NCI-H82 treated with DMSO at 0.1 percent for 48 hours (cell line): ENCODE measurements around the gene GABRR3.

Experiments used
- DNase-seq: peaks from one replicate; lab custom pipeline; 2025; ENCODE audit not compliant: unreplicated experiment; lab: John Stamatoyannopoulos, UW

GABRR3 gene

GRCh38 chr3:97992547-97993173 lies 42.5 kb downstream of the GABRR3 start:
- DNase-seq, result no peak

GRCh38 chr3:97991293-97991682 lies 43.8 kb downstream of the GABRR3 start:
- DNase-seq, result no peak

DNA sequence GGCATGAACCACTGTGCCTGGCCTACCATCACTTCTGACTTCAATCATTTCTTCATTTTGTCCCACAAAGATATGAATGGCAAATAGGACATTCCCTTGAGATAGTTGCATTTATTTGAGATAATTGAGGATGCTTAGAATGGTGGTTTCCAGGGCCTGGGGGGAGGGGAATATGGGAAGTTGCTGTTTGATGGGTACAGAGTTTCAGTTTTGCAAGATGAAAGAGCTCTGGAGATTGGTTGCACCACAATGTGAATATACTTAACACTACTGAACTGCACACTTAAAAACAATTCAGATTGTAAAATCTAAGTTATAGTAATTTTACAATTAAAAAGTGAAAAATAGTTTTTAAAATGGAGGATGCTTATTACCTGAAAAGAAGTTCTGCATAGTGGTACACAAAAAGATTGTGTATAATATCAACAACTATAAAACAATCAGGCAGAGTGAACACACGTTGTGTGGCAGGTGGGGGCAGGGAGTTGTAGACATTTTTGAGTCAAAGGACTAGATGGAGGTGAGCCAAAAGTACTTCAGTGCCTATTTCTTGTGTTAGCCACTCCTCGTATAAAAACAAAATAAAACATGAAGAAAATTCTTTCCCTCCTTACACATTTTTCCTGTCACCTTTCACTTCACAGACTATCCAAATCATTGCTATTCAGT lies 44.4 kb downstream of the GABRR3 start:
- DNase-seq, result no peak

- no peak for DNase-seq
Measured at GRCh38 chr3:97988784-97989568, 46.1 kb downstream of the GABRR3 start.

- no peak for DNase-seq
Measured at GRCh38 chr3:97987306-97987705, 47.8 kb downstream of the GABRR3 start.

DNA sequence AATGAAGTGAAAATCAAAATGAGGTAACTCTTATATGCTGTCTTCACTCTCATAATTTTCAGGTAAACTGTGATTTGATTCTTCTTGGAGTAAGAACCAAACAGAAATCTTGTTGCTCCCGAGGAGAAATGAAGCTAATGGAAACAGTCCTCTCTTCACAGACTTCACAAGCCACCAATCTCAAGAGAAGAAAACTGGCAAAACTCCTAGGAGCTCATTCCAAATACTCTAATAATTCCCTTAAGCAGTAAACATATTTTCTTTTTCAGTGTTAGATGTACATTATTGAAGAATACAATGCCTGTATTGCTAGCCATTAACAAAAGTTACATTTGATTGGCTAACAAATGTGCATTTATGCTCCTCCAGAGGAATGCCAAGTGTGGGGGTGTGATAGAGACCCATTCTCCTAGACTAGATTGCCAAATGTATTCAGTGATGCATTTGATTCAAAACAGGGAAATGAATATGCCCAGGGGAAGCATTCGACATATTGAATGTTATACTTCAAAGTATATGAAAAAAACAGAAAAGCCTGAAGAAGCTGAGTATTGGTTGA lies 51.1 kb downstream of the GABRR3 start:
- peak; percentile 72 for DNase-seq

DNA sequence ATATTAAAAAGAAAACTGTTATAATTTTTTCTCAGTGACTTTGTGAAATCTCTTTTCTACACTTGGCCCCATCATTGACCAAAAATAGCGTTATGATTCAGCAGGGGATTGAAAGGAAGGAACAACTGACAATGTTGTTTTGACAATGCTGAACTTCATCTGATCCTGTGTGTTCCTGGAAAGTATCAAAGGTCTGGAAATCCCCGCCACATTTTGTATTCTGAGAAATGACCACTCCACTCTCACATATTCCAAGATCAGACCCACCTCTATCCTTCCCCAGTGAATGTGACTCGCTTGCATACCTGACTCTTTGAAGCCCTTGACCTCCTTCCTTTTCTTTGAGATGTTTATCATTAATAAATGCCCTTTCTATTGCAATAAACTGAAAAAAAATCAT lies 53.2 kb downstream of the GABRR3 start:
- DNase-seq, result no peak

DNA sequence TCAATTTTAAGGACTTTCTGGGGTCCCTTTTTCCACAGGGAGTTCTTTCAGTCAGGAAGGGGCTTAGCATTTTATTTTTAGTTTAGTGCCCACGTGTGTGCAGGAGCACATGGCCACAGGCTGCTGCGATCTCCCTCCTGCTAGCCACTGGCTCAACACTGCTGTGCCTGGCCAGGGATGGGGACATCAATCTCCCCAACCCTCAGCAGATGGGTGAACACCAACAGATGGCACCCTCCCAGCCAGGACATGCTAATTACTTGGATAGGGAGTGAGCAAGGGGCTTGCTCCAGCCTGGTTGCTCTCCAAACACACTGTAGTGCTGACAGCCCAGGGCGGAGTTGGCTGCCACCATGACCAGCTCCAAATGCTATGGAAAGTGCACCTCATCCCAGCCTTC lies 55.5 kb downstream of the GABRR3 start:
- peak; percentile 89 for DNase-seq

DNA sequence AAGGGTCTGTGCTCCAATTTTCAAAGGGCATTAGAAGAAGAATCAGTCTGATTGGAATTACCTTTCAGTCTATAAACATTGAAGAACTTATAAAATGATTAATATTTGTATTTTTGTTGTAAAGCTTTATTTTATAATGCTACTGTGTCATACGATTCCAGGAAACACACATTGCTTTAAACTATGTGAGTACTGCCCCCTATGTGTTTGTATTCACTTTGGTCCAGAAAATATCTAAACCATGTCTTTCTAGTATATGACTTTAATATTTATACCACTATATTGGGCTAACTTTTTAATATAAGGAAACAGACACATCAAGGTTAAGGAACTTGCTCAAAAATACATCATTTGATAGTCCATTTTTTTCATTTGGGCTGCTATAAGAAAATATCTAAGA lies 59.6 kb downstream of the GABRR3 start:
- DNase-seq, result no peak

DNA sequence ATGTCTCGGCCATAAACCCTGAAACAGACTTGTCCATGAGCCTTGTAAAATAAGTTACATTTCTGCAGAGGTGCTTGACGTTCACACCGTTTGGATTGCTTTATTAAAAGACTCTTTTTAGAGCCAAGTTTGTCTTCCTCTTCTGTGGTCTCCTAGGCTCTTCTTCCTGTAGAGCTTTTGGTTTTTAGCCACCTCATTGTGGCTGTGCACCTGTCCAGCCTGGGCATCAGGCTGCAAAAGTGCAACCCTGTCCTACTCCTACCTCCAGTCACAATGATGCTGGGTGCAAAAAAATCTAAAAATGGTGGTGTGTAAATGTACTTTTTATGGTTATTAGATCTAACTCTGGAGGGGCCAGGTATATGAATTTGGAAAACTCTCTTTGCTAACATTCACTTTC lies 60.1 kb downstream of the GABRR3 start:
- no peak for DNase-seq

DNA sequence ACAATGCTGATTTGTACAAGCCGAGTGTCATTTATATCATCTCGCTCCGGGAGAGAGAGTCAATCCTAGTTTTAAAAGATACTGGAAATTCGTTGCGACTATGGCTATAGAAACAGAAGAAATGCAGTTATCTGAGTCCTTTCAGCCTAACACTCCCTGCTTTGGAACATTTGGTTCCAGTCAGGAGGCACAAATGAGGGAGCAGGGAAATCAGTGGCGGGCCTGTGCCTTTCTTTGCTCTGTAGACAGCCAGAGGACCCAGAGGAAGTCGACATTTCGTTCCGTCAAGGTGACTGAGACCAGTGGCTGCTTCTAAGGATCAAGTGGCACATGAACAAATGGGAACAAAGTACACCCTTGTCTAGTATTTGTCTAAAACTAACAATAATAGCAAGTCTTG lies 62.1 kb downstream of the GABRR3 start:
- no peak for DNase-seq

GRCh38 chr3:97971679-97972567 lies 63.2 kb downstream of the GABRR3 start, which contains the start of gene RIOX2:
TSS of gene RIOX2 (minus strand) at chr3:97972431. CDS start at chr3:97967593, 4,838 bp downstream.
- DNase-seq, result peak; percentile 67

DNA sequence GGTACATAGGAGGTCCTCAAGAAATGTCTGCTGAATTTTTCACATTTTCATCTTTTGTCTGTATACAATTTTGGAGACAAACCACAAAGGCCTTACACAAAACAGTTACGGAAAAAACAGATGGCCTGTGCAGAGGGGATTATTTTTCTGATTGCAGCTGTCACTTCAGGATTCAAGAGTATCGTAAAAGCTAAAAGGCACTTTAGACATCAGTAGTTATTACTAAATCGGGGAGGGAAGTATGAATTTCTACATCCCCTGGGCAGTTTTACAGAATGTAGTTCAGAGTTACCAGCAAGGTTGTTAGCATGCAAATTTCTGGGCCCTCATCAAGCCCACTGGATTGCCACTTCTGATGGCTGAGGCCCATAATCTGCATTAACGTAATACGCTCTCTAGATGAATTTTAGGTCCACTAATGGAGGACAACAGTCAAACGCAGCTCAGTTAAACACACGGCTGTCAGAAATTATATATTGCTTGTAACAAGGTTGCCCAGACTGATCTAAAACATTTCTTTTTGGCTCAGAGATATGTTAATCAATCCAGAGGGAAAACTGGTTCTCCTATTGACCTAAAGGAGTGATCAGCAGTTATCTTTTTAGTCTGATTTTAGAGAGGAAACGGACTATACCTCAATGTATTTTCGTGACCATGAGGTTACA lies 64.0 kb downstream of the GABRR3 start:
- peak; percentile 72 for DNase-seq

- DNase-seq, result no peak
Measured at GRCh38 chr3:97970156-97970555, 65.0 kb downstream of the GABRR3 start.

- no peak for DNase-seq
Measured at GRCh38 chr3:97969541-97969940, 65.6 kb downstream of the GABRR3 start.

DNA sequence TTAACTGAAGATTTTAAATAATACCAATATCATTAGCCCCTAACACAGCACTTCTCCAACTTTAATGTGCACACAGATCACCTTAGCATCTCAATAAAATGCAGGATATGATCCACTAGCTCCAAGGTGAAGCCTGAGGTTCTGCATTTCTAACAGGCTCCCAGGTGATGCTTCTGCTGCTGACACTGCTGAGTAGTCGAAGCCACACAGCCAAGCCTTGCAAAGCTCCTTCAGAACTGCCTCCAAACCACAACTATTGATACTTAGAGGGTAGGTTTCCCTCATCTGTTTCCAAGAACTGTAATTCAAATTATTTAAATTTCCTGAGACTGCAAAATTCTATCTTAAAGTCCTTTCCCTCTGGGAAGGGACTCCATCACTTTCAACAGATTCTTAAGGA lies 66.7 kb downstream of the GABRR3 start:
- no peak for DNase-seq

- DNase-seq, result no peak
Measured at GRCh38 chr3:97967966-97968365, 67.1 kb downstream of the GABRR3 start.

DNA sequence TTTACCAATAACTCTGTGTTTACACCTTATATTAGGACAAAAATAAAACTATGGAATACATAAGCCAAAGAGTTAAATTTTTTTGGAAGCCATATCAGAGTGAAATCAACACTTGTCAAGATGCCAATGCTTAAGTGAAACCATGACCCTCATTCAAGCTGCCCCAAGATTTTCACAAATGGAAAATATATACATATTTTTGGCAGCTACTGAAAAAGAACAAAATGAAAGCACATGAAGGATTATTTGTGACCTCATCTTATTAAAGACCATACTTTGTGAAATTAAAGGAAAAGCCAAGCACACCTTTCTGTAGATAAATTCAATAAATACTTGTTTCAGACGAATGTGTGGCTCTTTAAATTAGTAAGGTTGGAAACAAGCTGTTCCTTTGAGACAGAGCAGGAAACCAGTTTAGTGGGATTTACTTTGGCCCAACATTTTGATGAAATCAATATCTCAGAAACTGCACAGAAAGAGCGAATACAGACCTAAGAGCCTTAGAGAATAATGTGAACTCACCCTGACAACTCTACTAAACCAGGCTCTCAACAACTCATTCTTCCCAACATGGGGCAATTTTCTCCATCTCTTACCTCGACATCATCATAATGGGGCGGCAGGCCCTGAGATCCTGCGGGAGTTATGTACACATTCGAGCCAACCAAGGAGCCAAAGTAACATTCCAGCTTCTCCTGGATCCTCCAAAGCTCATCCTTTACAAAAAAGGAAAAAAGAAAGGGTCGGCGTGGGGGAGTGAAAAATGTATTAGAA lies 73.9 kb downstream of the GABRR3 start:
- DNase-seq, result no peak

GRCh38 chr3:97960551-97960950 lies 74.6 kb downstream of the GABRR3 start:
- DNase-seq, result no peak

GRCh38 chr3:97959872-97960271 lies 75.2 kb downstream of the GABRR3 start:
- DNase-seq, result no peak
